ENCODE results near the gene AMZ2.
A peak's percentile ranks its signal among the peaks of the same experiment; 100 is the strongest.

AMZ2 gene

GRCh38 chr17:68289473-68289872 is 41.6 kb downstream of the AMZ2 start:
- Histone ChIP-seq H2BK12ac (ENCODE audit: low read length in 2 of 2) (no peak overlapping the region), H3K4me3 (ENCODE audit: insufficient read depth in 1 of 2, low read depth in 1 of 2, low read length in 2 of 2) (no peak overlapping the region), H3K4ac (ENCODE audit: low read depth in 1 of 2, low read length in 2 of 2) (no peak overlapping the region), H3K79me1 (replicated peaks; ENCODE audit: low read length, poor library complexity, severe bottlenecking) (no peaks in the 10 kb centered on the region), H3K14ac (ENCODE audit: low read length in 2 of 2) (no peak overlapping the region), H4K91ac (ENCODE audit: low read length) (no peak overlapping the region), H3K4me1 (ENCODE audit: control insufficient read depth, insufficient read depth, low read depth, low read length) (peaks cover 12% of the 10 kb centered on the region), H3K27me3 (ENCODE audit: control insufficient read depth in 1 of 2, insufficient read depth in 1 of 2, low read length in 2 of 2) (peaks cover 29 to 37% of the 10 kb centered on the region in 2 experiments), H3K4me2 (ENCODE audit: low read length, poor library complexity, severe bottlenecking) (no peak overlapping the region), H2AK5ac (ENCODE audit: low read length, severe bottlenecking) (no peak overlapping the region), H3K18ac (ENCODE audit: low read depth in 1 of 2, low read length in 2 of 2) (peak overlapping the region in 1 of 2 experiments; percentile 77), H2AFZ (ENCODE audit: low read depth, low read length) (no peak overlapping the region), H3K9ac (ENCODE audit: low read length) (peak overlapping the region; percentile 77), H3K36me3 (ENCODE audit: control insufficient read depth in 1 of 2, insufficient read depth in 2 of 2, low read depth in 1 of 2, low read length in 2 of 2) (no peaks in the 10 kb centered on the region), H2BK120ac (ENCODE audit: low read depth, low read length) (no peak overlapping the region), H3K27ac (ENCODE audit: low read length, poor library complexity, severe bottlenecking) (no peak overlapping the region), H4K8ac (ENCODE audit: low read length) (no peak overlapping the region), H2BK5ac (ENCODE audit: low read depth, low read length, poor library complexity, severe bottlenecking) (no peak overlapping the region), H2BK15ac (ENCODE audit: low read depth, poor library complexity, severe bottlenecking) (no peak overlapping the region), H3K23ac (ENCODE audit: low read length in 2 of 2) (no peak overlapping the region), H3K9me3 (ENCODE audit: control insufficient read depth, low read length) (no peaks in the 10 kb centered on the region)
- 93% methylated on average over 7 of the region's 7 CpGs for WGBS
- DNase-seq: peak; percentile 26

GRCh38 chr17:68289936-68290267 is 42.1 kb downstream of the AMZ2 start:
- Histone ChIP-seq H2AFZ (ENCODE audit: low read depth, low read length) (no peak overlapping the region), H3K27ac (ENCODE audit: low read length, poor library complexity, severe bottlenecking) (no peak overlapping the region), H3K4me3 (ENCODE audit: insufficient read depth in 1 of 2, low read depth in 1 of 2, low read length in 2 of 2) (peak overlapping the region in 1 of 2 experiments; percentile 68), H2BK5ac (ENCODE audit: low read depth, low read length, poor library complexity, severe bottlenecking) (no peak overlapping the region), H2AK5ac (ENCODE audit: low read length, severe bottlenecking) (no peak overlapping the region), H3K4me1 (ENCODE audit: control insufficient read depth, insufficient read depth, low read depth, low read length) (peaks cover 12% of the 10 kb centered on the region), H3K9me3 (ENCODE audit: control insufficient read depth, low read length) (no peaks in the 10 kb centered on the region), H3K4ac (ENCODE audit: low read depth in 1 of 2, low read length in 2 of 2) (no peak overlapping the region), H2BK120ac (ENCODE audit: low read depth, low read length) (no peak overlapping the region), H2BK15ac (ENCODE audit: low read depth, poor library complexity, severe bottlenecking) (no peak overlapping the region), H4K8ac (ENCODE audit: low read length) (no peak overlapping the region), H4K91ac (ENCODE audit: low read length) (no peak overlapping the region), H3K27me3 (ENCODE audit: control insufficient read depth in 1 of 2, insufficient read depth in 1 of 2, low read length in 2 of 2) (peaks cover 29 to 42% of the 10 kb centered on the region in 2 experiments), H3K14ac (ENCODE audit: low read length in 2 of 2) (no peak overlapping the region), H2BK12ac (ENCODE audit: low read length in 2 of 2) (peak overlapping the region; percentile 24 to 28), H3K9ac (ENCODE audit: low read length) (peak overlapping the region; percentile 77), H3K4me2 (ENCODE audit: low read length, poor library complexity, severe bottlenecking) (peak overlapping the region; percentile 100), H3K23ac (ENCODE audit: low read length in 2 of 2) (no peak overlapping the region), H3K18ac (ENCODE audit: low read depth in 1 of 2, low read length in 2 of 2) (peak overlapping the region in 1 of 2 experiments; percentile 77), H3K36me3 (ENCODE audit: control insufficient read depth in 1 of 2, insufficient read depth in 2 of 2, low read depth in 1 of 2, low read length in 2 of 2) (no peaks in the 10 kb centered on the region), H3K79me1 (replicated peaks; ENCODE audit: low read length, poor library complexity, severe bottlenecking) (no peaks in the 10 kb centered on the region)
- DNase-seq: peak; percentile 22
- WGBS: 33% methylated on average over 7 of the region's 9 CpGs

GRCh38 chr17:68290268-68290954 is 42.6 kb downstream of the AMZ2 start:
- 1% methylated on average over 49 of the region's 50 CpGs for WGBS

GRCh38 chr17:68290955-68291835 is 43.4 kb downstream of the AMZ2 start, which contains the start of the genes ARSG and SLC16A6:
TSS of gene ARSG (plus strand) at chr17:68291495. CDS start at chr17:68307494, 15,999 bp downstream.
TSS of gene SLC16A6 (minus strand) at chr17:68291127. CDS start at chr17:68278320, 12,807 bp downstream.
- H3K4me2 ChIP-seq (ENCODE audit: low read length, poor library complexity, severe bottlenecking): peak within 1 kb of the TSS; percentile 100
- H3K79me1 ChIP-seq (replicated peaks; ENCODE audit: low read length, poor library complexity, severe bottlenecking): no peaks in the 10 kb centered on the region
- peak within 1 kb of the TSS; percentile 96 for H2BK120ac ChIP-seq (ENCODE audit: low read depth, low read length)
- peak within 1 kb of the TSS; percentile 34 to 93 for H3K4ac ChIP-seq (ENCODE audit: low read depth in 1 of 2, low read length in 2 of 2)
- peak within 1 kb of the TSS; percentile 68 to 79 for H3K14ac ChIP-seq (ENCODE audit: low read length in 2 of 2)
- H2BK15ac ChIP-seq (ENCODE audit: low read depth, poor library complexity, severe bottlenecking): peak within 1 kb of the TSS; percentile 81
- H4K8ac ChIP-seq (ENCODE audit: low read length): peak within 1 kb of the TSS; percentile 91
- peaks cover 12% of the 10 kb centered on the region for H3K4me1 ChIP-seq (ENCODE audit: control insufficient read depth, insufficient read depth, low read depth, low read length)
- H3K9ac ChIP-seq (ENCODE audit: low read length): peak within 1 kb of the TSS; percentile 77
- peak within 1 kb of the TSS; percentile 45 to 56 for H2BK12ac ChIP-seq (ENCODE audit: low read length in 2 of 2)
- H2BK5ac ChIP-seq (ENCODE audit: low read depth, low read length, poor library complexity, severe bottlenecking): no peak within 1 kb of the TSS
- peak; percentile 79 for DNase-seq
- 1% methylated on average over 62 of the region's 96 CpGs for WGBS
- H3K18ac ChIP-seq (ENCODE audit: low read depth in 1 of 2, low read length in 2 of 2): peak within 1 kb of the TSS; percentile 82 to 85
- H2AFZ ChIP-seq (ENCODE audit: low read depth, low read length): peak within 1 kb of the TSS; percentile 37
- H3K36me3 ChIP-seq (ENCODE audit: control insufficient read depth in 1 of 2, insufficient read depth in 2 of 2, low read depth in 1 of 2, low read length in 2 of 2): no peaks in the 10 kb centered on the region
- H3K4me3 ChIP-seq (ENCODE audit: insufficient read depth in 1 of 2, low read depth in 1 of 2, low read length in 2 of 2): peak within 1 kb of the TSS; percentile 76 to 82
- H2AK5ac ChIP-seq (ENCODE audit: low read length, severe bottlenecking): no peak within 1 kb of the TSS
- H3K23ac ChIP-seq (ENCODE audit: low read length in 2 of 2): peak within 1 kb of the TSS in 1 of 2 experiments; percentile 35
- H3K27me3 ChIP-seq (ENCODE audit: control insufficient read depth in 1 of 2, insufficient read depth in 1 of 2, low read length in 2 of 2): peaks cover 29 to 47% of the 10 kb centered on the region in 2 experiments
- peak within 1 kb of the TSS; percentile 92 for H4K91ac ChIP-seq (ENCODE audit: low read length)
- H3K27ac ChIP-seq (ENCODE audit: low read length, poor library complexity, severe bottlenecking): no peak within 1 kb of the TSS
- no peaks in the 10 kb centered on the region for H3K9me3 ChIP-seq (ENCODE audit: control insufficient read depth, low read length)

More at GRCh38 chr17:68290268-68290954, 42.6 kb downstream of the AMZ2 start:
- peak overlapping the region; percentile 56 for H4K91ac ChIP-seq (ENCODE audit: low read length)
- DNase-seq: peak; percentile 36
- no peak overlapping the region for H4K8ac ChIP-seq (ENCODE audit: low read length)
- no peak overlapping the region for H3K27ac ChIP-seq (ENCODE audit: low read length, poor library complexity, severe bottlenecking)
- H3K18ac ChIP-seq (ENCODE audit: low read depth in 1 of 2, low read length in 2 of 2): peak overlapping the region; percentile 77 to 82
- no peak overlapping the region for H2BK120ac ChIP-seq (ENCODE audit: low read depth, low read length)
- peak overlapping the region; percentile 24 to 54 for H3K4ac ChIP-seq (ENCODE audit: low read depth in 1 of 2, low read length in 2 of 2)
- peak overlapping the region; percentile 34 to 56 for H2BK12ac ChIP-seq (ENCODE audit: low read length in 2 of 2)
- no peaks in the 10 kb centered on the region for H3K79me1 ChIP-seq (replicated peaks; ENCODE audit: low read length, poor library complexity, severe bottlenecking)
- H2AFZ ChIP-seq (ENCODE audit: low read depth, low read length): peak overlapping the region; percentile 37
- H2BK5ac ChIP-seq (ENCODE audit: low read depth, low read length, poor library complexity, severe bottlenecking): no peak overlapping the region
- H3K14ac ChIP-seq (ENCODE audit: low read length in 2 of 2): peak overlapping the region in 1 of 2 experiments; percentile 79
- peaks cover 12% of the 10 kb centered on the region for H3K4me1 ChIP-seq (ENCODE audit: control insufficient read depth, insufficient read depth, low read depth, low read length)
- peak overlapping the region; percentile 53 to 68 for H3K4me3 ChIP-seq (ENCODE audit: insufficient read depth in 1 of 2, low read depth in 1 of 2, low read length in 2 of 2)
- peaks cover 29 to 44% of the 10 kb centered on the region in 2 experiments for H3K27me3 ChIP-seq (ENCODE audit: control insufficient read depth in 1 of 2, insufficient read depth in 1 of 2, low read length in 2 of 2)
- no peak overlapping the region for H2AK5ac ChIP-seq (ENCODE audit: low read length, severe bottlenecking)
- H3K36me3 ChIP-seq (ENCODE audit: control insufficient read depth in 1 of 2, insufficient read depth in 2 of 2, low read depth in 1 of 2, low read length in 2 of 2): no peaks in the 10 kb centered on the region
- peak overlapping the region; percentile 77 for H3K9ac ChIP-seq (ENCODE audit: low read length)
- peak overlapping the region; percentile 100 for H3K4me2 ChIP-seq (ENCODE audit: low read length, poor library complexity, severe bottlenecking)
- peak overlapping the region in 1 of 2 experiments; percentile 35 for H3K23ac ChIP-seq (ENCODE audit: low read length in 2 of 2)
- no peaks in the 10 kb centered on the region for H3K9me3 ChIP-seq (ENCODE audit: control insufficient read depth, low read length)
- peak overlapping the region; percentile 17 for H2BK15ac ChIP-seq (ENCODE audit: low read depth, poor library complexity, severe bottlenecking)

All from mesenchymal stem cell (in vitro differentiated cells and primary cell).